GM23248 (cell line): ENCODE data around the gene FRMPD4. TPM values are rescaled to one million over a fixed set of nuclear protein-coding genes. Genes with fewer than 3 reads are reported as not detected.

Source experiments
- DNase-seq: peaks from one replicate; pipeline ENCODE4 v3.0.0-alpha.2; 2015
- H2AFZ ChIP-seq: fragments of 200-600 bp; sonication (generic); 2 replicates; pipeline ENCODE4 v1.6.1; 2016; ENCODE audit warnings: antibody characterized with exemption
- H3F3A ChIP-seq: fragments of 200-600 bp; sonication (generic); 2 replicates; pipeline ENCODE4 v1.6.1; 2016; ENCODE audit warnings: mild to moderate bottlenecking, antibody characterized with exemption, mixed run types; ENCODE audit not compliant: insufficient read depth
- H3K27ac ChIP-seq: fragments of 200-600 bp; sonication (generic); 2 replicates; pipeline ENCODE4 v1.5.1; 2016; ENCODE audit warnings: mild to moderate bottlenecking
- H3K27me3 ChIP-seq: fragments of 200-600 bp; sonication (generic); replicated peaks from 2 replicates; pipeline ENCODE4 v1.6.1; 2016; ENCODE audit warnings: mild to moderate bottlenecking; ENCODE audit not compliant: insufficient read depth
- H3K36me3 ChIP-seq: fragments of 200-600 bp; sonication (generic); 2 replicates; pipeline ENCODE4 v1.6.1; 2016; ENCODE audit warnings: low read depth, mild to moderate bottlenecking
- H3K4me1 ChIP-seq: fragments of 200-600 bp; sonication (generic); 2 replicates; pipeline ENCODE4 v1.6.1; 2016; ENCODE audit warnings: mild to moderate bottlenecking; ENCODE audit not compliant: insufficient read depth
- H3K4me2 ChIP-seq: fragments of 200-600 bp; sonication (generic); one replicate; pipeline ENCODE4 v1.6.1; 2016; ENCODE audit warnings: mild to moderate bottlenecking; ENCODE audit not compliant: unreplicated experiment
- H3K4me3 ChIP-seq: fragments of 200-600 bp; sonication (generic); 2 replicates; pipeline ENCODE4 v1.5.1; 2016; ENCODE audit warnings: mild to moderate bottlenecking
- H3K79me2 ChIP-seq: fragments of 200-600 bp; sonication (generic); 2 replicates; pipeline ENCODE4 v1.6.1; 2016; ENCODE audit warnings: mild to moderate bottlenecking; ENCODE audit not compliant: insufficient read depth
- H3K9ac ChIP-seq: fragments of 200-600 bp; sonication (generic); 2 replicates; pipeline ENCODE4 v1.6.1; 2016; ENCODE audit warnings: mild to moderate bottlenecking
- H3K9me2 ChIP-seq: fragments of 200-600 bp; sonication (generic); 2 replicates; pipeline ENCODE4 v1.6.1; 2016; ENCODE audit warnings: mixed run types, mild to moderate bottlenecking, moderate library complexity; ENCODE audit not compliant: insufficient read depth
- H3K9me3 ChIP-seq: fragments of 200-600 bp; sonication (generic); one replicate; pipeline ENCODE4 v1.6.1; 2017; ENCODE audit warnings: low read depth
- H4K20me1 ChIP-seq: fragments of 200-600 bp; sonication (generic); 2 replicates; pipeline ENCODE4 v1.6.0; 2016; ENCODE audit not compliant: insufficient read depth
- EZH2 ChIP-seq: fragments of 200-600 bp; sonication (generic); IDR thresholded peaks from 2 replicates; pipeline ENCODE4 v1.6.1; 2018; ENCODE audit warnings: antibody characterized with exemption, mild to moderate bottlenecking; ENCODE audit not compliant: insufficient read depth, poor library complexity, severe bottlenecking
- EZH2phosphoT487 ChIP-seq: fragments of 200-600 bp; sonication (generic); IDR thresholded peaks from 2 replicates; pipeline ENCODE4 v1.6.1; 2018; ENCODE audit warnings: antibody characterized with exemption, moderate library complexity, mild to moderate bottlenecking, low read depth; ENCODE audit not compliant: insufficient read depth
- WGBS, 2 experiments: methylation state at CpG; one replicate each; pipeline ENCODE4 v1.1.6; 2015 to 2017; ENCODE audit warnings: low lambda C conversion rate in 2 of 2, low coverage in 1 of 2; ENCODE audit errors: missing lambda C conversion rate in 2 of 2; 5-methylcytosine and 5-hydroxymethylcytosine counted together
- in situ Hi-C: fragments of 300-500 bp; cut with MboI; formaldehyde crosslinking; loops from 2 replicates; pipeline ENCODE4 v1.15.0; 2020
- polyA plus RNA-seq: library from polyadenylated mRNA; unstranded; fragments of >200 nt; fragmentation: Nextera tagmentation; extraction: Ambion mirVana; gene quantifications from 2 replicates; pipeline ENCODE4 v1.2.1, GENCODE V29; 2016
- total RNA-seq: library from RNA; depleted of rRNA; stranded (reverse); fragments of >200 nt; shearing (Covaris generic); gene quantifications from 2 replicates; pipeline ENCODE4 v1.2.3, GENCODE V29; 2014

The FRMPD4 gene
- total and polyA plus RNA-seq, 2 experiments from 2014 or later, result 0.04 TPM; not detected in 1

- DNase-seq, result no peak
- 4 to 21% methylated on average over 2 of the region's 2 CpGs for WGBS, 2 experiments
- Histone ChIP-seq H2AFZ (no peak overlapping the region), H3K79me2 (no peaks in the 10 kb centered on the region), H3K4me3 (no peak overlapping the region), H3K36me3 (no peaks in the 10 kb centered on the region), H3K4me2 (no peak overlapping the region), H3K9me2 (no peaks in the 10 kb centered on the region), H3K9ac (no peak overlapping the region), H3K9me3 (no peaks in the 10 kb centered on the region), H3F3A (no peaks in the 10 kb centered on the region), H3K4me1 (no peaks in the 10 kb centered on the region), H3K27me3 (no peaks in the 10 kb centered on the region), H4K20me1 (no peaks in the 10 kb centered on the region), H3K27ac (no peak overlapping the region)
- no peak for TF ChIP-seq EZH2phosphoT487
- TF ChIP-seq EZH2, result no peak
- in situ Hi-C loops, result no loop called here
These were observed 547.3 kb downstream of the FRMPD4 start for GRCh38 chrX:12685541-12685940.

- no peaks in the 10 kb centered on the region for H3F3A ChIP-seq
- no peaks in the 10 kb centered on the region for H3K9me3 ChIP-seq
- no peaks in the 10 kb centered on the region for H3K4me1 ChIP-seq
- H3K36me3 ChIP-seq, result no peaks in the 10 kb centered on the region
- no peak overlapping the region for H3K27ac ChIP-seq
- H3K4me2 ChIP-seq, result no peak overlapping the region
- H3K79me2 ChIP-seq, result no peaks in the 10 kb centered on the region
- in situ Hi-C loops, result no loop called here
- no peak overlapping the region for H3K4me3 ChIP-seq
- DNase-seq, result no peak
- no peaks in the 10 kb centered on the region for H3K9me2 ChIP-seq
- no peak overlapping the region for H3K9ac ChIP-seq
- H3K27me3 ChIP-seq, result no peaks in the 10 kb centered on the region
- TF ChIP-seq EZH2phosphoT487 (no peak), EZH2 (no peak)
- H2AFZ ChIP-seq, result no peak overlapping the region
- no peaks in the 10 kb centered on the region for H4K20me1 ChIP-seq
These were observed 548.1 kb downstream of the FRMPD4 start for GRCh38 chrX:12686331-12686730.

- H3K9me2 ChIP-seq, result no peaks in the 10 kb centered on the region
These were observed 552.4 kb downstream of the FRMPD4 start for GRCh38 chrX:12690646-12691045.

GRCh38 chrX:12693754-12694153 is 555.5 kb downstream of the FRMPD4 start:
- no peaks in the 10 kb centered on the region for H3K9me2 ChIP-seq
- H3K27ac ChIP-seq, result no peak overlapping the region
- no peak overlapping the region for H2AFZ ChIP-seq
- no peak overlapping the region for H3K4me2 ChIP-seq
- no peaks in the 10 kb centered on the region for H3F3A ChIP-seq
- H3K9ac ChIP-seq, result no peak overlapping the region
- no peaks in the 10 kb centered on the region for H3K27me3 ChIP-seq
- TF ChIP-seq EZH2, result no peak
- in situ Hi-C loops, result no loop called here
- no peaks in the 10 kb centered on the region for H3K36me3 ChIP-seq
- 44 to 59% methylated on average over 2 of the region's 2 CpGs for WGBS, 2 experiments
- no peaks in the 10 kb centered on the region for H3K79me2 ChIP-seq
- H4K20me1 ChIP-seq, result no peaks in the 10 kb centered on the region
- H3K4me3 ChIP-seq, result no peak overlapping the region
- DNase-seq, result peak; percentile 1
- H3K4me1 ChIP-seq, result no peaks in the 10 kb centered on the region
- H3K9me3 ChIP-seq, result no peaks in the 10 kb centered on the region

More at GRCh38 chrX:12690646-12691045, 552.4 kb downstream of the FRMPD4 start:
- Histone ChIP-seq H4K20me1 (no peaks in the 10 kb centered on the region), H3K27me3 (no peaks in the 10 kb centered on the region), H3K9me3 (no peaks in the 10 kb centered on the region), H3K79me2 (no peaks in the 10 kb centered on the region), H3K36me3 (no peaks in the 10 kb centered on the region), H3F3A (no peaks in the 10 kb centered on the region), H2AFZ (no peak overlapping the region), H3K27ac (no peak overlapping the region), H3K9ac (no peak overlapping the region), H3K4me3 (no peak overlapping the region), H3K4me1 (no peaks in the 10 kb centered on the region), H3K4me2 (no peak overlapping the region)
- 37 to 46% methylated on average over 3 of the region's 3 CpGs for WGBS, 2 experiments
- in situ Hi-C loops, result no loop called here
- no peak for DNase-seq
- no peak for TF ChIP-seq EZH2
- no peak for TF ChIP-seq EZH2phosphoT487

- 19 to 23% methylated on average over 4 of the region's 4 CpGs for WGBS, 2 experiments
- DNase-seq, result no peak
- Histone ChIP-seq H3K9me2 (no peaks in the 10 kb centered on the region), H3K9ac (no peak overlapping the region), H3K4me2 (no peak overlapping the region), H3K36me3 (no peaks in the 10 kb centered on the region), H3K9me3 (no peaks in the 10 kb centered on the region), H3F3A (no peaks in the 10 kb centered on the region), H3K27me3 (no peaks in the 10 kb centered on the region), H3K27ac (no peak overlapping the region), H3K79me2 (no peaks in the 10 kb centered on the region), H3K4me1 (no peaks in the 10 kb centered on the region), H4K20me1 (no peaks in the 10 kb centered on the region), H3K4me3 (no peak overlapping the region), H2AFZ (no peak overlapping the region)
- TF ChIP-seq EZH2phosphoT487, result no peak
- no peak for TF ChIP-seq EZH2
- in situ Hi-C loops, result no loop called here
These were observed 562.5 kb downstream of the FRMPD4 start for GRCh38 chrX:12700745-12701144.
